PC-9 (cell line): ENCODE data around the gene GNA12.

ENCODE experiments used
- CTCF ChIP-seq: fragments of 200-600 bp; sonication (generic); conservative IDR thresholded peaks from 2 replicates; pipeline ENCODE4 v1.6.1; 2017; ENCODE audit warnings: mixed run types, antibody characterized with exemption, mild to moderate bottlenecking, moderate library complexity
- EZH2 ChIP-seq: fragments of 200-600 bp; sonication (generic); IDR thresholded peaks from 2 replicates; pipeline ENCODE4 v1.8.0; 2017; ENCODE audit warnings: antibody characterized with exemption, low read depth

- TF ChIP-seq CTCF (no peak), EZH2 (no peak)
Observed at GRCh38 chr7:2819954-2820397, 24.1 kb downstream of the GNA12 start.
